WTC11 (cell line): Measurements from ENCODE around the gene SERPINF2.

ENCODE experiments used
- AFF4 ChIP-seq: sonication (generic); formaldehyde crosslinking; IDR thresholded peaks from 2 replicates; pipeline ENCODE4 v1.8.1; 2023; ENCODE audit warnings: mild to moderate bottlenecking, missing genetic modification reagents, borderline replicate concordance
- CTCF ChIP-seq: fragments of 200-600 bp; IDR thresholded peaks from 2 replicates; pipeline ENCODE4 v1.8.0; 2022; ENCODE audit warnings: antibody characterized with exemption
- JUN ChIP-seq: sonication (generic); formaldehyde crosslinking; IDR thresholded peaks from 2 replicates; pipeline ENCODE4 v1.8.0; 2023; ENCODE audit warnings: mild to moderate bottlenecking, missing genetic modification reagents
- MAX ChIP-seq: sonication (generic); formaldehyde crosslinking; IDR thresholded peaks from 2 replicates; pipeline ENCODE4 v1.8.0; 2022; ENCODE audit warnings: mild to moderate bottlenecking, missing genetic modification reagents
- NR3C1 ChIP-seq: sonication (generic); formaldehyde crosslinking; conservative IDR thresholded peaks from 2 replicates; pipeline ENCODE4 v1.8.1; 2023; ENCODE audit warnings: low read depth, mild to moderate bottlenecking, missing genetic modification reagents
- RELA ChIP-seq: sonication (generic); formaldehyde crosslinking; IDR thresholded peaks from 2 replicates; pipeline ENCODE4 v1.8.1; 2022; ENCODE audit warnings: missing genetic modification reagents, mild to moderate bottlenecking, borderline replicate concordance
- TCF7 ChIP-seq: sonication (generic); formaldehyde crosslinking; IDR thresholded peaks from 2 replicates; pipeline ENCODE4 v1.8.0; 2022; ENCODE audit warnings: mild to moderate bottlenecking, low read depth, missing genetic modification reagents, moderate library complexity
- TEAD4 ChIP-seq: sonication (generic); formaldehyde crosslinking; IDR thresholded peaks from 2 replicates; pipeline ENCODE4 v1.8.0; 2022; ENCODE audit warnings: mild to moderate bottlenecking, missing genetic modification reagents
- USF1 ChIP-seq: sonication (generic); formaldehyde crosslinking; IDR thresholded peaks from 2 replicates; pipeline ENCODE4 v1.8.0; 2022; ENCODE audit warnings: mild to moderate bottlenecking, missing genetic modification reagents
- ZNF416 ChIP-seq: fragments of 250-450 bp; sonication (Bioruptor Pico); IDR thresholded peaks from 2 replicates; pipeline ENCODE4 v1.9.0; 2021; ENCODE audit warnings: mild to moderate bottlenecking, inconsistent platforms
- ZNF532 ChIP-seq: fragments of 250-450 bp; sonication (Bioruptor Pico); IDR thresholded peaks from 2 replicates; pipeline ENCODE4 v1.9.0; 2021; ENCODE audit warnings: mild to moderate bottlenecking, borderline replicate concordance

- TF ChIP-seq MAX (CRISPR knock-in tag) (peak; percentile 95), CTCF (no peak), ZNF416 (CRISPR knock-in tag) (no peak), TCF7 (CRISPR knock-in tag) (no peak), RELA (CRISPR knock-in tag) (no peak), USF1 (CRISPR knock-in tag) (peak; percentile 97), JUN (0 out of 2 replicates have a peak, but pooled peaks have one; percentile 46), TEAD4 (CRISPR knock-in tag) (no peak), NR3C1 (CRISPR knock-in tag) (no peak), ZNF532 (no peak), AFF4 (CRISPR knock-in tag) (no peak)
These were observed 18.3 kb upstream of the SERPINF2 start, which contains the start of gene WDR81 for GRCh38 chr17:1724351-1724868.
